ENCODE results near the gene LGR4.

DNA sequence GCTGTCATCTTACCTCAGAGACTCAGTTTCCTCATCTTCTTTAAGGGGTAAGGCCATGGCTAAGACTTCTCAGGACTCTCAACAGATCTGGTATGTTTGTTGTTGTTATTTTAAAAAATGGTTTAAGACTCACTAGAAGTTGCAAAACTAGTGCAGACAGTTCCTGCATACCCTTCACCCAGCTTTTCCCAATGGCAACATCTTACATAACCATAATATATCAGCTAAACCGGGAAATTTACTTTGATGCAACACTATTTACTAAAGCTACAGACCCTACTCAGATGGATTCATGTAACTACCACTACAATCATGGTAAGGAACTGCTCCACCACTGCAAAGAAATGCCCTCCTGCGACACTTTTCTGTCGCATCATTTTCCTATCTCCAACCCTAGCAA, 20.4 kb downstream of the LGR4 start:
- TF ChIP-seq ZNF239 (tag by site-specific recombination; IDR thresholded peaks at IDR 0.05), result no peak
- TF ChIP-seq ZNF335 (tag by site-specific recombination; conservative IDR thresholded peaks at IDR 0.05), result no peak
- TF ChIP-seq CTCF (tag by site-specific recombination; IDR thresholded peaks at IDR 0.05), result no peak
- no peak for TF ChIP-seq INSM2 (tag by site-specific recombination; IDR thresholded peaks at IDR 0.05)
- no peak for TF ChIP-seq ZNF530 (tag by site-specific recombination; IDR thresholded peaks at IDR 0.05; ENCODE audit: low read depth)
- TF ChIP-seq ZBTB7A (tag by site-specific recombination; IDR thresholded peaks at IDR 0.05; ENCODE audit: low read depth), result no peak
- no peak for TF ChIP-seq ZNF24 (tag by site-specific recombination; IDR thresholded peaks at IDR 0.05)
- TF ChIP-seq ZBTB26 (tag by site-specific recombination; optimal IDR thresholded peaks at IDR 0.05), result no peak
- no peak for TF ChIP-seq ZNF350 (tag by site-specific recombination; IDR thresholded peaks at IDR 0.05)
- no peak for TF ChIP-seq KLF7 (tag by site-specific recombination; IDR thresholded peaks at IDR 0.05; ENCODE audit: borderline replicate concordance)
- TF ChIP-seq PRDM4 (tag by site-specific recombination; IDR thresholded peaks at IDR 0.05), result no peak
